Gastrocnemius medialis (tissue), 4 donors: ENCODE results near the gene P2RX1. TPM values are rescaled to one million over a fixed set of nuclear protein-coding genes. Genes with fewer than 3 reads are reported as not detected.

Experiments
- ATAC-seq, 2 donors: fragments of 150-250 bp; one replicate each; pipeline ENCODE4 v1.9.1; 2016
- DNase-seq, 2 donors: peaks; one replicate each; pipeline ENCODE4 v3.0.0-alpha.2; 2019
- H3K27ac ChIP-seq, 4 donors: fragments of 200-600 bp; sonication (generic); 1 replicate in 1 of 4; 2 replicates in 3 of 4; pipeline ENCODE4 v1.5.1; 2016 to 2018; ENCODE audit warnings: mild to moderate bottlenecking in 2 of 4, moderate library complexity in 1 of 4
- H3K27me3 ChIP-seq, 3 donors: fragments of 200-600 bp; sonication (generic) in 2 of 3; 1 replicate in 1 of 3; 2 replicates in 2 of 3; pipeline versions ENCODE4 v1.5.1 to v1.6.0; 2016 to 2019; ENCODE audit warnings: mild to moderate bottlenecking in 1 of 3, moderate library complexity in 1 of 3
- H3K36me3 ChIP-seq, 2 donors: fragments of 200-600 bp; sonication (generic) in 1 of 2; one replicate each; pipeline ENCODE4 v1.5.1; 2017 to 2018
- H3K4me1 ChIP-seq, 2 donors: fragments of 200-600 bp; sonication (generic) in 1 of 2; one replicate each; pipeline ENCODE4 v1.5.1; 2016 to 2017; ENCODE audit warnings: mild to moderate bottlenecking in 2 of 2
- H3K4me3 ChIP-seq, 4 donors: fragments of 200-600 bp; sonication (generic) in 3 of 4; 1 replicate in 1 of 4; 2 replicates in 3 of 4; pipeline ENCODE4 v1.5.1; 2016 to 2019; ENCODE audit warnings: mild to moderate bottlenecking in 2 of 4
- H3K9me3 ChIP-seq, 3 donors: fragments of 200-600 bp; sonication (generic) in 2 of 3; 1 replicate in 1 of 3; 2 replicates in 2 of 3; pipeline ENCODE4 v1.5.1; 2016 to 2019
- CTCF ChIP-seq, 5 experiments: fragments of 450-650 bp in 3 of 5; fragments of 200-600 bp in 2 of 5; sonication (generic) in 2 of 5; IDR thresholded peaks in 4 of 5; conservative IDR thresholded peaks in 1 of 5; 1 replicate in 4 of 5; 2 replicates in 1 of 5; pipeline ENCODE4 v1.5.1; 2016 to 2019; ENCODE audit warnings: antibody characterized with exemption in 5 of 5, mild to moderate bottlenecking in 3 of 5, moderate library complexity in 3 of 5
- POLR2A ChIP-seq, 2 donors: fragments of 450-650 bp; IDR thresholded peaks; one replicate each; pipeline ENCODE4 v1.6.1; 2017; ENCODE audit warnings: antibody characterized with exemption in 2 of 2, mild to moderate bottlenecking in 2 of 2, moderate library complexity in 2 of 2
- in situ Hi-C, 4 donors: fragments of 200-750 bp; cut with MboI; loops; one replicate each; pipeline versions ENCODE4 v1.15.0 to v1.8.0; 2017; ENCODE audit warnings: low sequenced_read_pairs in 4 of 4
- intact Hi-C: fragments of 100-400 bp; cut with DNase I; formaldehyde crosslinking; loops from one replicate; pipeline ENCODE4 v1.15.1; 2023; ENCODE audit warnings: low total_unique reads
- total RNA-seq, 4 donors: library from RNA; depleted of rRNA; stranded (reverse); fragments of >200 nt; gene quantifications; one replicate each; pipeline versions ENCODE4 v1.1.0 to v1.2.3, GENCODE V29; 2016

Gene P2RX1
- total RNA-seq, 4 donors from 2014 or later: 0.25 to 0.59 (median 0.38) TPM; not detected in 1

GRCh38 chr17:3852561-3852960, 63.7 kb downstream of the P2RX1 start:
- in situ Hi-C loops (no loop called here), intact Hi-C loops (no loop called here)
- Histone ChIP-seq H3K4me1 (no peaks in the 10 kb centered on the region), H3K4me3 (no peak overlapping the region), H3K36me3 (no peaks in the 10 kb centered on the region), H3K9me3 (no peaks in the 10 kb centered on the region), H3K27ac (no peak overlapping the region), H3K27me3 (no peaks in the 10 kb centered on the region)
- DNase-seq (no peak), ATAC-seq (no peak)
- TF ChIP-seq CTCF (IDR thresholded peaks at IDR 0.05 in 4 of 5, conservative IDR thresholded peaks at IDR 0.05 in 1 of 5): no peak
- TF ChIP-seq POLR2A (IDR thresholded peaks at IDR 0.05): no peak

GRCh38 chr17:3851461-3852100, 64.7 kb downstream of the P2RX1 start:
- Histone ChIP-seq H3K4me3 (no peak overlapping the region), H3K36me3 (no peaks in the 10 kb centered on the region), H3K27ac (no peak overlapping the region), H3K9me3 (no peaks in the 10 kb centered on the region), H3K27me3 (no peaks in the 10 kb centered on the region), H3K4me1 (no peaks in the 10 kb centered on the region)
- TF ChIP-seq POLR2A (IDR thresholded peaks at IDR 0.05): no peak
- TF ChIP-seq CTCF (IDR thresholded peaks at IDR 0.05 in 4 of 5, conservative IDR thresholded peaks at IDR 0.05 in 1 of 5): no peak
- intact Hi-C loops (no loop called here), in situ Hi-C loops (no loop called here)
- DNase-seq: no peak
- ATAC-seq: no peak

GRCh38 chr17:3848229-3848835, 67.9 kb downstream of the P2RX1 start:
- peaks cover 0 to 1% of the 10 kb centered on the region in 2 donors for H3K36me3 ChIP-seq
- no peaks in the 10 kb centered on the region for H3K27me3 ChIP-seq
- no peak overlapping the region for H3K27ac ChIP-seq
- TF ChIP-seq CTCF (IDR thresholded peaks at IDR 0.05 in 4 of 5, conservative IDR thresholded peaks at IDR 0.05 in 1 of 5) (no peak), POLR2A (IDR thresholded peaks at IDR 0.05) (no peak)
- in situ Hi-C loops: loop anchor here in 2 of 4 donors (10.0 kb wide), 1 partner anchor 114 kb away; no protein-coding TSS in a partner anchor
- no peak overlapping the region for H3K4me3 ChIP-seq
- no peak for ATAC-seq
- DNase-seq: no peak
- intact Hi-C loops: no loop called here
- H3K4me1 ChIP-seq: peaks cover 6 to 16% of the 10 kb centered on the region in 2 donors
- H3K9me3 ChIP-seq: no peaks in the 10 kb centered on the region

GRCh38 chr17:3847165-3847670, 69.0 kb downstream of the P2RX1 start:
- TF ChIP-seq POLR2A (IDR thresholded peaks at IDR 0.05) (no peak), CTCF (IDR thresholded peaks at IDR 0.05 in 4 of 5, conservative IDR thresholded peaks at IDR 0.05 in 1 of 5) (no peak)
- Histone ChIP-seq H3K27ac (no peak overlapping the region), H3K36me3 (peaks cover 0 to 12% of the 10 kb centered on the region in 2 donors), H3K4me3 (no peak overlapping the region), H3K27me3 (no peaks in the 10 kb centered on the region), H3K4me1 (peaks cover 6 to 16% of the 10 kb centered on the region in 2 donors), H3K9me3 (no peaks in the 10 kb centered on the region)
- DNase-seq (no peak), ATAC-seq (no peak)
- intact Hi-C loops: no loop called here
- in situ Hi-C loops: loop anchor here in 2 of 4 donors (10.0 kb wide), 1 partner anchor 112 kb away; no protein-coding TSS in a partner anchor

Other genes with a start within 250 kb of the P2RX1 start
- gene TAX1BP3, start 247.9 kb downstream of the P2RX1 start, total RNA-seq: 10 to 100 TPM; 24.1 to 45.1 (median 33.8) TPM
- 10 to 100 TPM; 40.6 to 73.8 (median 54.5) TPM for gene EMC6, start 247.7 kb downstream of the P2RX1 start, total RNA-seq
- gene P2RX5, start 220.3 kb downstream of the P2RX1 start, total RNA-seq: 10 to 100 TPM; 12.3 to 52.9 (median 30.2) TPM
- 1 to 10 TPM in 1 of 4 donors, under 1 TPM in 3; 0.20 to 1.3 (median 0.24) TPM for gene HASPIN, start 192.6 kb downstream of the P2RX1 start, total RNA-seq
- gene ITGAE, start 115.3 kb downstream of the P2RX1 start, total RNA-seq: 10 to 100 TPM; 10.8 to 25.0 (median 23.5) TPM
- 10 to 100 TPM in 3 of 4 donors, 1 to 10 TPM in 1; 9.5 to 15.2 (median 14.5) TPM for gene NCBP3, start 70.2 kb downstream of the P2RX1 start, total RNA-seq
- gene CAMKK1, start 23.4 kb downstream of the P2RX1 start, total RNA-seq: 1 to 10 TPM in 3 of 4 donors, under 1 TPM in 1; 0.44 to 5.1 (median 2.1) TPM
- 1 to 10 TPM in 2 of 4 donors, under 1 TPM in 2; 0.89 to 1.4 (median 0.98) TPM for gene ATP2A3, start 48.0 kb upstream of the P2RX1 start, total RNA-seq
- 10 to 100 TPM; 66.9 to 84.6 (median 73.5) TPM for gene ZZEF1, start 226.6 kb upstream of the P2RX1 start, total RNA-seq
- gene CYB5D2, start 226.7 kb upstream of the P2RX1 start, total RNA-seq: 10 to 100 TPM in 3 of 4 donors, 1 to 10 TPM in 1; 9.5 to 24.0 (median 18.6) TPM